KMS-11 (cell line): ENCODE measurements around the gene STK33.

Experiments used
- H2AFZ ChIP-seq: fragments of 200-600 bp; sonication (generic); 2 replicates; pipeline ENCODE4 v1.6.1; 2016; ENCODE audit warnings: antibody characterized with exemption, mixed run types, low read depth
- H3K27ac ChIP-seq: fragments of 200-600 bp; sonication (generic); 2 replicates; pipeline ENCODE4 v1.6.1; 2016; ENCODE audit warnings: mild to moderate bottlenecking, mixed run types
- H3K27me3 ChIP-seq: fragments of 200-600 bp; sonication (generic); 2 replicates; pipeline ENCODE4 v1.6.1; 2017; ENCODE audit warnings: mild to moderate bottlenecking, low read depth, mixed run types, moderate library complexity; ENCODE audit not compliant: insufficient read depth
- H3K36me3 ChIP-seq: fragments of 200-600 bp; sonication (generic); 2 replicates; pipeline ENCODE4 v1.6.1; 2017; ENCODE audit warnings: mild to moderate bottlenecking, mixed run types; ENCODE audit not compliant: insufficient read depth
- H3K4me1 ChIP-seq: fragments of 200-600 bp; sonication (generic); 2 replicates; pipeline ENCODE4 v1.6.1; 2016; ENCODE audit warnings: mild to moderate bottlenecking, low read depth, mixed run types; ENCODE audit not compliant: poor library complexity, severe bottlenecking
- H3K4me2 ChIP-seq: fragments of 200-600 bp; sonication (generic); 2 replicates; pipeline ENCODE4 v1.7.0; 2016; ENCODE audit warnings: mild to moderate bottlenecking, mixed run types
- H3K4me3 ChIP-seq: fragments of 200-600 bp; sonication (generic); IDR thresholded peaks from 2 replicates; pipeline ENCODE4 v1.6.1; 2017; ENCODE audit warnings: low read depth, low read length, mixed read lengths; ENCODE audit not compliant: insufficient read depth
- H3K79me2 ChIP-seq: fragments of 200-600 bp; sonication (generic); 2 replicates; pipeline ENCODE4 v1.6.1; 2016; ENCODE audit warnings: low read depth, mixed run types; ENCODE audit not compliant: insufficient read depth
- H3K9ac ChIP-seq: fragments of 200-600 bp; sonication (generic); 2 replicates; pipeline ENCODE4 v1.6.1; 2016; ENCODE audit warnings: mild to moderate bottlenecking, mixed run types
- H4K20me1 ChIP-seq: fragments of 200-600 bp; sonication (generic); 2 replicates; pipeline ENCODE4 v1.6.1; 2016; ENCODE audit warnings: mild to moderate bottlenecking, mixed run types; ENCODE audit not compliant: insufficient read depth
- CTCF ChIP-seq: fragments of 200-600 bp; sonication (generic); conservative IDR thresholded peaks from 2 replicates; pipeline ENCODE4 v1.6.1; 2017; ENCODE audit warnings: low read depth, mild to moderate bottlenecking, antibody characterized with exemption, low read length, moderate library complexity, mixed read lengths

STK33 gene

DNA sequence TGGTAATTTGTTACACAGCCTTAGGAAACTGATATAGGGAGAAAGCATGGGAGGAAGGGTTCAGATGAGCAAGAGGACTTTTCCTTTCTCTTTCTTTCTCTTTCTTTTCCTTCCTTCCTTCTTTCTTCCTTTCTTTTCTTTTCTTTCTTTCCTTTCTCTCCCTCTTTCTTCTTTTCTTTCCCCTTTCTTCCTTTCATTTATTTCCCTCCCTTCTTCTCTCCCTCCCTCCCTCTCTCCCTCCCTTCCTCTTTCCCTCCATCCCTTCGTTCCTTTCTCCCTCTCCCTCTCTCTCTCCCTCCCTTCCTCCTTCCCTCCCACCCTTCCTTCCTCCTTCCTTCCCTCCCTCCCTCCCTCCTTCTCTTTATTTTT, 222.5 kb downstream of the STK33 start:
- Histone ChIP-seq H2AFZ (no peak overlapping the region), H3K4me1 (no peaks in the 10 kb centered on the region), H4K20me1 (no peaks in the 10 kb centered on the region), H3K79me2 (no peaks in the 10 kb centered on the region), H3K36me3 (no peaks in the 10 kb centered on the region), H3K27ac (no peak overlapping the region), H3K4me2 (no peak overlapping the region), H3K4me3 (no peak overlapping the region), H3K27me3 (no peaks in the 10 kb centered on the region), H3K9ac (no peak overlapping the region)
- no peak for TF ChIP-seq CTCF

DNA sequence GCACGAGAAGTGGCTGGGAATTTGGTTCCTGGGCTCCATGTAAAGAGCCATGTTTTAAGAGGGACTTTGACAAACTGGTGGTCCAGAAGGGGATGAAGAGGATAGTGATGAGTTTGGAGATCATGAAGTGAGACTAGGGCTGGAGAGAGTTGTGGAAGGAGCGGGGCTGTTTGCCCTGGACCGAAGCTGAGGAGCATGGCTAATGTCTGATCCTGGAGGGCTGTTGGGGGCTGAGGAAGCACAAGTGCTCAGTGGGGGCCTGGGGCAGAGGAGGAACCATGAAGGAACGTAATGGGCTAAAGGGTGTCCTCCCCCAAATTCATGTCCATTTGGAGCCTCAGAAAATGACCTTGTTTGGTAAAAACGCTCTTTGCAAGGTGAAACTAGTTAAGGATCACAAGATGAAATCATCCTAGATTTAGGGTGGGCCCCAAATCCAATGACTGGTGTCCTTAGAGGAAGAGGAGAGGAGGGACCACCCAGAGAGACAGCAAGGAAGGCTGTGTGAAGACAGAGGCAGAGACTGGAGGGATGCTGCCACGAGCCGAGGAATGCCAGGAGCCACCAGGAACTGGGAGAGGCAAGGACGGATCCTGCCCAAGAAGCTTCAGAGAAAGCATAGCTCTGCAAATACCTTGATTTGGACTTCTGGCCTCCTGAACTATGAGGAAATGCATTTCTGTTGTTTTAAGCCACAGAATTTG, 223.1 kb downstream of the STK33 start:
- Histone ChIP-seq H3K4me3 (no peak overlapping the region), H3K9ac (no peak overlapping the region), H2AFZ (no peak overlapping the region), H3K4me1 (no peaks in the 10 kb centered on the region), H3K79me2 (no peaks in the 10 kb centered on the region), H3K36me3 (no peaks in the 10 kb centered on the region), H3K27ac (no peak overlapping the region), H3K4me2 (no peak overlapping the region), H3K27me3 (no peaks in the 10 kb centered on the region), H4K20me1 (no peaks in the 10 kb centered on the region)
- TF ChIP-seq CTCF, result no peak

GRCh38 chr11:8369592-8370205, 224.3 kb downstream of the STK33 start:
- Histone ChIP-seq H3K4me1 (no peaks in the 10 kb centered on the region), H3K79me2 (no peaks in the 10 kb centered on the region), H3K27ac (no peak overlapping the region), H3K36me3 (no peaks in the 10 kb centered on the region), H4K20me1 (no peaks in the 10 kb centered on the region), H3K4me2 (no peak overlapping the region), H2AFZ (no peak overlapping the region), H3K9ac (no peak overlapping the region), H3K4me3 (no peak overlapping the region), H3K27me3 (no peaks in the 10 kb centered on the region)
- TF ChIP-seq CTCF, result no peak

DNA sequence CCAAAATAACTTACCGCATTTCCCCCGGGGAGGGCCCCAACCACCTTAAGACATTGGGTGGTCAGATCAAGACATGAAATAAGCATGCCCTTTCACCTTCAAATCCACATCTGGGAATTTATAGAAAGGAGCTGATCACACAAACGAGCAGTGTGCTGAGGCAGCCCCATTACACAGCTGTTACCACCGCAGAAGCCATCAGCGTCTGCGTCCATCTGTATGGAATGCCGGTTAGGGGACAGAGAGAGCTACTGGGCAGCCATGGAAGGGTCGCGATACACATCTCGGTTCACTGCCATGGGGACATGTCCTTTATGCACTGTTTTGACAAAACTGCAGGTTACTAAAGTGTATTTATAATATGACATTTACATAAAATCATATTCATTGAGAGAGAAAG, 225.3 kb downstream of the STK33 start:
- no peaks in the 10 kb centered on the region for H4K20me1 ChIP-seq
- H3K4me3 ChIP-seq, result no peak overlapping the region
- H3K4me1 ChIP-seq, result no peaks in the 10 kb centered on the region
- no peak overlapping the region for H3K27ac ChIP-seq
- no peaks in the 10 kb centered on the region for H3K27me3 ChIP-seq
- H3K36me3 ChIP-seq, result no peaks in the 10 kb centered on the region
- no peak for TF ChIP-seq CTCF
- no peak overlapping the region for H3K4me2 ChIP-seq
- H3K9ac ChIP-seq, result no peak overlapping the region
- no peak overlapping the region for H2AFZ ChIP-seq
- H3K79me2 ChIP-seq, result no peaks in the 10 kb centered on the region
